ENCODE data around the gene TBXAS1.

- TF ChIP-seq RAD21 (IDR thresholded peaks at IDR 0.05 in 1 of 2, conservative IDR thresholded peaks at IDR 0.05 in 1 of 2; ENCODE audit: low read depth in 2 of 2, low read length in 2 of 2) (no peak), SP1 (IDR thresholded peaks at IDR 0.05; ENCODE audit: low read depth, low read length) (no peak), GTF2F1 (IDR thresholded peaks at IDR 0.05; ENCODE audit: borderline replicate concordance, low read depth, low read length) (no peak)
Observed at GRCh38 chr7:139853506-139854123, 24.6 kb downstream of the TBXAS1 start.

All from H1 (cell line).